GM15510 (cell line): ENCODE measurements around the gene HMX1.

Source experiments
- POLR2A ChIP-seq: IDR thresholded peaks from 3 replicates; pipeline ENCODE4 v1.6.1; 2011; ENCODE audit warnings: borderline replicate concordance; ENCODE audit not compliant: insufficient read length; ENCODE audit errors: extremely low read depth

HMX1 gene

GRCh38 chr4:8860892-8861575, 10.6 kb downstream of the HMX1 start:
- TF ChIP-seq POLR2A = no peak

- no peak for TF ChIP-seq POLR2A
Observed at GRCh38 chr4:8860096-8860891, 11.3 kb downstream of the HMX1 start.

GRCh38 chr4:8859550-8860095, 12.0 kb downstream of the HMX1 start:
- no peak for TF ChIP-seq POLR2A

GRCh38 chr4:8858701-8859210, 12.9 kb downstream of the HMX1 start:
- no peak for TF ChIP-seq POLR2A

- TF ChIP-seq POLR2A = no peak
Observed at GRCh38 chr4:8857766-8858700, 13.6 kb downstream of the HMX1 start.

- no peak for TF ChIP-seq POLR2A
Observed at GRCh38 chr4:8856835-8857621, 14.6 kb downstream of the HMX1 start.

GRCh38 chr4:8855818-8856245, 15.8 kb downstream of the HMX1 start:
- no peak for TF ChIP-seq POLR2A

- no peak for TF ChIP-seq POLR2A
Observed at GRCh38 chr4:8854931-8855330, 16.7 kb downstream of the HMX1 start.

- TF ChIP-seq POLR2A = no peak
Observed at GRCh38 chr4:8854016-8854415, 17.6 kb downstream of the HMX1 start.

- no peak for TF ChIP-seq POLR2A
Observed at GRCh38 chr4:8853249-8853648, 18.4 kb downstream of the HMX1 start.

- no peak for TF ChIP-seq POLR2A
Observed at GRCh38 chr4:8852118-8852704, 19.4 kb downstream of the HMX1 start.

GRCh38 chr4:8851321-8852117, 20.1 kb downstream of the HMX1 start:
- TF ChIP-seq POLR2A = no peak

- TF ChIP-seq POLR2A = no peak
Observed at GRCh38 chr4:8850830-8851188, 20.8 kb downstream of the HMX1 start.

GRCh38 chr4:8850074-8850829, 21.4 kb downstream of the HMX1 start:
- TF ChIP-seq POLR2A = no peak
